Ectodermal cell (in vitro differentiated cells): ENCODE results near the gene TWNK.

Experiments
- H3K27ac ChIP-seq: 2 replicates; pipeline ENCODE4 v1.7.0; 2013; ENCODE audit warnings: mild to moderate bottlenecking, low read depth, low read length; ENCODE audit not compliant: insufficient read depth, poor library complexity, severe bottlenecking
- H3K27me3 ChIP-seq: 2 replicates; pipeline ENCODE4 v1.7.0; 2013; ENCODE audit warnings: mild to moderate bottlenecking, low read length; ENCODE audit not compliant: insufficient read depth, control insufficient read depth, poor library complexity, severe bottlenecking
- H3K36me3 ChIP-seq: one replicate; pipeline ENCODE4 v1.7.0; 2013; ENCODE audit warnings: low read length; ENCODE audit not compliant: control insufficient read depth, insufficient read depth
- H3K4me1 ChIP-seq: one replicate; pipeline ENCODE4 v1.7.0; 2013; ENCODE audit warnings: low read length; ENCODE audit not compliant: control insufficient read depth, insufficient read depth
- H3K4me3 ChIP-seq: 2 replicates; pipeline ENCODE4 v1.7.0; 2013; ENCODE audit warnings: low read depth, low read length, control low read depth; ENCODE audit not compliant: insufficient read depth
- H3K9me3 ChIP-seq: 2 replicates; pipeline ENCODE4 v1.7.0; 2013; ENCODE audit warnings: mild to moderate bottlenecking, low read length, moderate library complexity; ENCODE audit not compliant: control insufficient read depth
- WGBS, 2 experiments: methylation state at CpG; one replicate each; pipeline ENCODE4 v1.1.7; 2013; ENCODE audit warnings: missing lambda C conversion rate in 2 of 2; 5-methylcytosine and 5-hydroxymethylcytosine counted together

TWNK gene

DNA sequence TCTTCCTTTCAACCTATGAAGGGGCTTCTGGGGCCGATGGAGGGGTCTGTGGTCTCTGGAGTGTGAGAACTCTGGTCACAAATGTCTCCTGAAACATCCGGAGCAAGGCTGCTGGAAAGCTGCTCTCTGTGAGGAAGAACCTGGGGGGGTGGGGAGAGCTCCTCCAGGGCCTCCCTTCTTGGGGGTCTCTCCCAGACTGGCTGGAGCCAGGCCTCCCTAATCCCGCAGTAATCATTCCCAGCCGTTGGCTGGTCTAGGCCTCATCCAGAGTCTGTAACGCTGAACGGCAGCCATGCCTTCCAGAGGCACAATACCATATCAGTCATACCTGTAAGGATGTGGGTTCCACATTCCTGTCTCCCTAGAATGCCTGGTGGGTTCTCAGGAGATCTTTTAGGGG, 7.8 kb downstream of the TWNK start:
- peaks cover 4% of the 10 kb centered on the region for H3K4me1 ChIP-seq
- 87 to 92% methylated on average over 6 of the region's 6 CpGs for WGBS, 2 experiments
- H3K27ac ChIP-seq, result no peak overlapping the region
- H3K36me3 ChIP-seq, result peaks cover 21% of the 10 kb centered on the region
- no peak overlapping the region for H3K4me3 ChIP-seq
- no peaks in the 10 kb centered on the region for H3K27me3 ChIP-seq
- no peaks in the 10 kb centered on the region for H3K9me3 ChIP-seq

DNA sequence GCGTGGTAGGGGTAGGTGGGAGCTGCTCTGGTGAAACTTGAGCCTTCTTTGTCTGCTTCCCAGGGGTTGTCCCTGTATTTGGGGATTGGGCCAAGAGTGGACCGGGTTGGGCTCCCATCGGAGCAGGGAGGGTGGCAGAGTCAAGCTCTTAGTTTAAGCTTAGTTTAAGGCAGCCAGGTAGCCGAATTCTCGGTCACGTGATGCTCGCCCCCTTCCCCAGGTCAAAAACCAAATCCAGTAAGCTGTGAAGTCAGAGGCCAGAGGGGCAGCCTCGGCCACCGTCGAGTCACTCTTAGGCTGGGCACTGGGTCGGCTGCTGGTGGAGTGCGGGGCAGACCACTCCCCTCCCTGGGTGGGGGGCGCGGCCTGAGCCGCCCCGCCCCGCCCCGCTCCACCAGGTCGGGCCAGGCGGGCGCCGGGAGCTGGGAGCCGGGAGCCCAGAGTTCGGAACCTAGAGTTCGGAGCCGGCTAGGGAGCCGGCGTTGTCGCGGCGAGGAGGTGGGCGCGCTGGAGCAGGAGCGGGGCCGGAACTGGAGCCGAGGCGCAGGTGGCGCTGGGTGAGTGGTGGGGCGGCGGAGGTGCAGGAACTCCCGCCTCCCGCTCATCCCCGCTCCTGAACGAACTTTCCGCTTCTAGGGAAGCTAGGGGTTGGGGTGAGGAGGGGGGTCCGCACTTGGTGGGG, 9.5 kb downstream of the TWNK start:
- WGBS, 2 experiments, result 4% methylated on average over 45 to 46 of the region's 46 CpGs
- peaks cover 15% of the 10 kb centered on the region for H3K4me1 ChIP-seq
- H3K27me3 ChIP-seq, result no peaks in the 10 kb centered on the region
- peak overlapping the region; percentile 87 for H3K4me3 ChIP-seq
- H3K36me3 ChIP-seq, result peaks cover 7% of the 10 kb centered on the region
- H3K27ac ChIP-seq, result peak overlapping the region; percentile 89
- H3K9me3 ChIP-seq, result no peaks in the 10 kb centered on the region

DNA sequence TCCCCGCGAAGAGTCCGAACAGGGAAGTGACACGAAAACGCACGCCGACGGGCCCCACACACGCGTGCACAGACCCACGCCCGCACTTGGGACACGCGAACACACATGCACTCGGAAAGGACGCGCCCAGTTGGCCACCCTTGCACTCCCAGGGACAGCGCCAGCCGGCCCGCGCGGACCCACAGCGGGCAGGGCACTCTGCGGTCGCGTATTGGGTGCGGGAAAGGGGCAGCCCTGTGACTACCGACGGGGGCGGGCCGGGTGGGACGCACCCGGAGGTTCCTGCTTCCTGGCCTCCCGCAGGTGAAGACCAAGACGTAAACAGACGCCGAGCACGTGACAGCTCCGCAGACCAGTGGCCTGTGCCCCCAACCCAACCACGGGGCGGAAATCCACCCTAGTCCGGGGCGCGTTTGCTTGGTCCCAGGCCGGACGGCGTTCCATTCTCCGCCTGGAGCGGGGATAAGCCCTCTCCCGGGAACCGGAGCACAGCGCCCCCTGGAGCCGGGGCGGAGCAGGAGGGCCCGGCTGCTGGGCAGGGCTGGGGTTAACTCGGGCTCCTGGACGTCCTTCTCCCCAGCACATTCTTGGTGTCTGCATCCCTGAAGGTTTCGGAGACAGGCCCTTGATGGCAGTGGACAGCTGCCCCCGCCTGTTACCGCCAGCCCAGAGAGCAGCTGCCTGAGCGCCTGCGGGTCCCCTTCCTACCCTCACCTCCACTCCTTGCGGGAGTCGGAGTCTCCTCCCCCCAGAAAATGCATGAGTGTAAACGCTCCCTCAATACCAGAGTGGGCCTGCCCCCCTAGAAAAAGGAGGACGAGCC, 10.2 kb downstream of the TWNK start:
- no peaks in the 10 kb centered on the region for H3K27me3 ChIP-seq
- H3K4me3 ChIP-seq, result peak overlapping the region; percentile 87
- peaks cover 15% of the 10 kb centered on the region for H3K4me1 ChIP-seq
- H3K9me3 ChIP-seq, result no peaks in the 10 kb centered on the region
- H3K36me3 ChIP-seq, result peaks cover 7% of the 10 kb centered on the region
- WGBS, 2 experiments, result 0% methylated on average over 64 to 66 of the region's 66 CpGs
- H3K27ac ChIP-seq, result peak overlapping the region; percentile 89

GRCh38 chr10:100998183-100998990, 11.0 kb downstream of the TWNK start:
- H3K4me3 ChIP-seq, result peak overlapping the region; percentile 87
- H3K9me3 ChIP-seq, result no peaks in the 10 kb centered on the region
- WGBS, 2 experiments, result 8 to 10% methylated on average over 23 to 25 of the region's 25 CpGs
- no peaks in the 10 kb centered on the region for H3K27me3 ChIP-seq
- H3K27ac ChIP-seq, result peak overlapping the region; percentile 89
- H3K4me1 ChIP-seq, result peaks cover 15% of the 10 kb centered on the region
- H3K36me3 ChIP-seq, result peaks cover 5% of the 10 kb centered on the region

GRCh38 chr10:100998991-100999741, 11.8 kb downstream of the TWNK start:
- Histone ChIP-seq H3K27me3 (no peaks in the 10 kb centered on the region), H3K9me3 (no peaks in the 10 kb centered on the region)
- 1% methylated on average over 83 of the region's 83 CpGs for WGBS, 2 experiments

GRCh38 chr10:100999742-101000126, 12.4 kb downstream of the TWNK start, which contains the start of gene LZTS2:
TSS of gene LZTS2 (plus strand) at chr10:100999808. CDS start at chr10:101002539, 2,731 bp downstream.
- Histone ChIP-seq H3K4me1 (peaks cover 15% of the 10 kb centered on the region), H3K4me3 (peak within 1 kb of the TSS; percentile 87), H3K9me3 (no peaks in the 10 kb centered on the region), H3K27me3 (no peaks in the 10 kb centered on the region), H3K27ac (peak within 1 kb of the TSS; percentile 89), H3K36me3 (peaks cover 16% of the 10 kb centered on the region)
- WGBS, 2 experiments, result 1% methylated on average over 44 of the region's 44 CpGs

More at GRCh38 chr10:100998991-100999741, 11.8 kb downstream of the TWNK start:
- Histone ChIP-seq H3K4me1 (peaks cover 15% of the 10 kb centered on the region), H3K36me3 (peaks cover 11% of the 10 kb centered on the region), H3K27ac (peak overlapping the region; percentile 89), H3K4me3 (peak overlapping the region; percentile 87)

DNA sequence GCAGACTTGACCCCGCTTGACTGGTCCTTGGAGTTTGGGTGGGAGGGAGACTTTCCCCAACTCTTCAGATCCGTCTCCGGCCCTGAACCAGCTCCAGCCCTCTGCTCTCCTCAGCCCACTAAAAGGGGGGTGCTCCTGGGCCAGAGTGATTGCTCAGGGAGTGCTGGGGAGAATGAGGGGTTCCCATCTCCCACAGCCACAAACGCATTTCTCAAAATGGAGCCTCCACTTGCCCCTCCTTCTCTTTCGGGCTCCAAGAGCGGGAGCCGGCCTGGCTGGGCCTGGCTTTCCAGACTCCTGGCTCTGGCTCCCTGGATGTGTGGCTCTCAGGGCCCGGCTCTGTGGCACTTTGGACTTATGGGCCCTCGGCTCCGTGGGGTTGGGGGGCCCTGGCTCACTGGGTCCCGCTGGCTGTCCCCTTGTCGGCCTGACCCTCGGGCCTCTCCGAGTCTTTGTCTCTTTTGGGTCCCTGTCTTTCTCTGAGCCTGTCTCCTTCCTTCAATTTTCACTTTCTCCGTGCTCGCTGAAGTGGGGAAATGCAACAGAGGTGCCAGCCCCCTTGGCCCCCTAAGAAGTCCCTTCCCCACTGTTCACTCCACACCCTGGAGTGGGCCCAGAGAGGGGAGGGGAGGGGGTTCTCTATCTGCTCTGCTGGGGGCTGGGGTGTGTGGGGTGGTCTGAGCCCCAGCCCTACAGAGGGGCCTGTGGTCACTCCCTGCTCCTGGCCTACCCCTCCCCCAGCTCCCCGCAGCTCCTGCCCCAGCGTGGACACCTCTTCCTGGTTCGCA, 13.0 kb downstream of the TWNK start:
- Histone ChIP-seq H3K36me3 (peaks cover 21% of the 10 kb centered on the region), H3K4me3 (peak overlapping the region; percentile 87), H3K27ac (no peak overlapping the region), H3K27me3 (no peaks in the 10 kb centered on the region), H3K4me1 (peaks cover 15% of the 10 kb centered on the region), H3K9me3 (no peaks in the 10 kb centered on the region)
- 10 to 14% methylated on average over 18 to 19 of the region's 19 CpGs for WGBS, 2 experiments

DNA sequence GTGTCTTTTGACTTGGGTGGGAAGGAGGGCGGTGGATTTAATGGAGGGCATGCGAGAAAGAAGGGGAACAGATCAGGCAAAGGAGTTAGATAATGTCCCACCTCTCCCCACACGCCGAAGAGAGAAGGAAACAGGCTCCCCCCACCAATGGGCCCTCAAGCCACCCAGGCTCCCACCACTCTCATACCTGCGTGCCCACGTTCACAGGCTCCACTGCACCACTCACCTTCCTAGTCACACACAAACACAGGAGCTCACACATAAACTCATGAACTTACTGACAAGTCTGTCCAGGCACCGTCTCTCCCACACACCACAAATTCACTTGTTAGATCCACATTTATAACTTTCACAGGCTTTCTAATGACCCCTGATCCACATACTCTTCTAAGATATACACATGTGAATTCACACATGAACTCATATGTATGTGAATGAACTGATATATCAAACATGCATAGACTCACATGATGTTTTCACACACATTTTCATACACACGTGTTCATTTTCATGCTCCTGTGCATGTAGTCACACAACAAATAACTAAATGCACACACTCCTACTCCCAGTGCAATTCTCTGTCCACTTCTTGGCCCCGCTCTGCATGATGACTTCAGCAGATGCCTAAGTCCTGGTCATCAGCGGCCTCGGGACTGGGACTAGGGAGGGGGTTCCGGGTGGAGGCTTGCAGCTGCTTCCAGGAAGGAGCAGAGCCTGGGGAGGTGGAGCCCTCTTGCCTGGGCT, 13.7 kb downstream of the TWNK start:
- no peak overlapping the region for H3K27ac ChIP-seq
- peaks cover 15% of the 10 kb centered on the region for H3K4me1 ChIP-seq
- H3K27me3 ChIP-seq, result no peaks in the 10 kb centered on the region
- H3K4me3 ChIP-seq, result peak overlapping the region; percentile 87
- WGBS, 2 experiments, result 78% methylated on average over 12 of the region's 12 CpGs
- H3K9me3 ChIP-seq, result no peaks in the 10 kb centered on the region
- H3K36me3 ChIP-seq, result peaks cover 29% of the 10 kb centered on the region
